ENCODE data around the gene CCDC61. TPM values are rescaled to one million over a fixed set of nuclear protein-coding genes. Genes with fewer than 3 reads are reported as not detected.

CCDC61 gene
- total RNA-seq, 1 experiment from 2014 or later, result 6.3 TPM

DNA sequence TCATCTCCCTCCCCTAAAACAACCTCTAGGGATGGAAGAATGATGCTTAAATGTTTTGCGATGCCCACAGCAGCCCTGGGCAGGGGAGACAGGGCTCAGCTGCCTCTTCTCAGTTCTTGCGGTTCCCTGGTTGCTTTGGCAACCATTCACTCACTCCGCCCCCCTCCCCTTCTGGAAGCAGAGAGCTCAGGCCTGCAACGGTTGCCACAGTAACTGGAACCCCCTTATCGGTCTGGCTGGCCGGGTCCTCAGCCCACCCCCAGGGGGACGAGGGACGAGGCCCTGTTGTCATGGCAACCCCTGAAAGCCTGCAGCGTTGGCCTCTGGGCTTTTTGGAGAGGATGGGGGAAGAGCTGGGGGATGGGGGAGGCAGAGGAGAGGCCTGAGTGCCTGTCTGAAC lies 41.1 kb upstream of the CCDC61 start:
- no peaks in the 10 kb centered on the region for H3K36me3 ChIP-seq (ENCODE audit: low read depth, low read length)
- no peaks in the 10 kb centered on the region for H3K27me3 ChIP-seq (ENCODE audit: low read length)
- DNase-seq (no peak), ATAC-seq (no peak)
- no peak overlapping the region for H3K4me2 ChIP-seq (ENCODE audit: low read length)
- no peaks in the 10 kb centered on the region for H3K9me2 ChIP-seq (replicated peaks; ENCODE audit: low read length)
- POLR2A ChIA-PET (ENCODE audit: unreplicated experiment), result no interaction called here
- TF ChIP-seq, protein P1, sequence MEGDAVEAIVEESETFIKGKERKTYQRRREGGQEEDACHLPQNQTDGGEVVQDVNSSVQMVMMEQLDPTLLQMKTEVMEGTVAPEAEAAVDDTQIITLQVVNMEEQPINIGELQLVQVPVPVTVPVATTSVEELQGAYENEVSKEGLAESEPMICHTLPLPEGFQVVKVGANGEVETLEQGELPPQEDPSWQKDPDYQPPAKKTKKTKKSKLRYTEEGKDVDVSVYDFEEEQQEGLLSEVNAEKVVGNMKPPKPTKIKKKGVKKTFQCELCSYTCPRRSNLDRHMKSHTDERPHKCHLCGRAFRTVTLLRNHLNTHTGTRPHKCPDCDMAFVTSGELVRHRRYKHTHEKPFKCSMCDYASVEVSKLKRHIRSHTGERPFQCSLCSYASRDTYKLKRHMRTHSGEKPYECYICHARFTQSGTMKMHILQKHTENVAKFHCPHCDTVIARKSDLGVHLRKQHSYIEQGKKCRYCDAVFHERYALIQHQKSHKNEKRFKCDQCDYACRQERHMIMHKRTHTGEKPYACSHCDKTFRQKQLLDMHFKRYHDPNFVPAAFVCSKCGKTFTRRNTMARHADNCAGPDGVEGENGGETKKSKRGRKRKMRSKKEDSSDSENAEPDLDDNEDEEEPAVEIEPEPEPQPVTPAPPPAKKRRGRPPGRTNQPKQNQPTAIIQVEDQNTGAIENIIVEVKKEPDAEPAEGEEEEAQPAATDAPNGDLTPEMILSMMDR (conservative IDR thresholded peaks at IDR 0.05; ENCODE audit: low read depth, low read length), result no peak
- TF ChIP-seq EZH2phosphoT487 (IDR thresholded peaks at IDR 0.05; ENCODE audit: borderline replicate concordance, low read length) (no peak), EZH2 (IDR thresholded peaks at IDR 0.05; ENCODE audit: low read length, unreplicated experiment) (no peak)
- H3K79me2 ChIP-seq (ENCODE audit: low read length), result no peaks in the 10 kb centered on the region
- CTCF ChIA-PET, result no interaction called here
- no peak overlapping the region for H3K4me3 ChIP-seq (ENCODE audit: low read length)
- no peaks in the 10 kb centered on the region for H3K9me3 ChIP-seq (ENCODE audit: low read length)
- intact Hi-C loops (cut with micrococcal nuclease), result no loop called here
- BruUV-seq (replicated peaks), result no TSS peak
- H3K27ac ChIP-seq (ENCODE audit: low read length), result no peak overlapping the region
- H3K9ac ChIP-seq (ENCODE audit: low read length), result no peak overlapping the region
- peaks cover 25% of the 10 kb centered on the region for H3K4me1 ChIP-seq (ENCODE audit: insufficient read depth, low read length)
- H2AFZ ChIP-seq (ENCODE audit: low read length), result no peak overlapping the region
- H3F3A ChIP-seq (ENCODE audit: low read length, unreplicated experiment), result no peaks in the 10 kb centered on the region
- no peaks in the 10 kb centered on the region for H4K20me1 ChIP-seq (ENCODE audit: low read length)

DNA sequence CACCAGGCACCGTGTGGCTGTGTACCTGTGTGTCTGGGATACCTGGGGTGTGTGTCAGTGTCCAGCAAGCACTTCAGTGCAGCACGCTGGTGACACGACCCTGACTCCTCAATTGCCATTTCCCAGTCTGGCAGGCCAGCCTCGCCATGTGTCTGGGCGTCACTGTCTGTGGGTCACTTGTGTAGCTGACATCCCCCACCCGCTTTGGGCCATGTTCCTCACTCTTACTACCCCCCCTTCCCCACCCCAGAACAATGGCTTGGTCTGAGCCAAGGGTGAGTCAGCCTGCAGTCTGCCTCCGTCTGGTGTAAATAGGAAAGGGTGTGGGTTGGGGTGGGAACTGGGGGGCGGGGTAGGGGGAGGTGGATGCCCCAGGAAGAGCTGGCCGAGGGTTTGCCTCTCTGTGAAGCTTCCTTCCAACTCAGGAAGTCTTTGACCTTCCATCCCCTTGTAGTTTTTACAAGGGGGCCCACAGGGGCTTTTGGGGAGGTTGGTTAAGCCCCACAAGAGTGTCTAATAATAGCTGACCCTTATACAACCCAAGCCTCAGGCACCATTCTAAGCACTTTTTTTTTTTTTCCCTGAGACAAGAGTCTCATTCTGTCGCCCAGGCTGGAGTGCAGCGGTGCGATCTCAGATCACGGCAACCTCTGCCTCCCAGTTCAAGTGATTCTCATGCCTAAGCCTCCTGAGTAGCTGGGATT lies 39.2 kb upstream of the CCDC61 start:
- DNase-seq, result peak; percentile 85
- Histone ChIP-seq H3F3A (ENCODE audit: low read length, unreplicated experiment) (no peaks in the 10 kb centered on the region), H3K4me3 (ENCODE audit: low read length) (peak overlapping the region; percentile 15; the same call in 1 of the 2 replicates), H2AFZ (ENCODE audit: low read length) (no peak overlapping the region), H3K9me3 (ENCODE audit: low read length) (no peaks in the 10 kb centered on the region), H3K27ac (ENCODE audit: low read length) (peak overlapping the region; percentile 74), H3K36me3 (ENCODE audit: low read depth, low read length) (no peaks in the 10 kb centered on the region), H3K27me3 (ENCODE audit: low read length) (0 out of 2 replicates have a peak, but pooled peaks cover 9% of the 10 kb centered on the region), H4K20me1 (ENCODE audit: low read length) (no peaks in the 10 kb centered on the region), H3K9me2 (replicated peaks; ENCODE audit: low read length) (no peaks in the 10 kb centered on the region), H3K79me2 (ENCODE audit: low read length) (no peaks in the 10 kb centered on the region), H3K9ac (ENCODE audit: low read length) (peak overlapping the region; percentile 20; the same call in 1 of the 2 replicates), H3K4me2 (ENCODE audit: low read length) (peak overlapping the region; percentile 71), H3K4me1 (ENCODE audit: insufficient read depth, low read length) (peaks cover 27% of the 10 kb centered on the region)
- ChIA-PET CTCF (interaction anchor here (0.6 kb wide), 1 partner anchor 404 kb away, joined by 4 read pairs; no protein-coding TSS in a partner anchor), POLR2A (ENCODE audit: unreplicated experiment) (interaction anchor here (0.6 kb wide), 2 partner anchors 54 to 462 kb away, joined by 3 to 4 read pairs; partner anchors contain the start of gene MYPOP)
- TF ChIP-seq, protein P1 (conservative IDR thresholded peaks at IDR 0.05; ENCODE audit: low read depth, low read length), result no peak
- no peak for TF ChIP-seq EZH2phosphoT487 (IDR thresholded peaks at IDR 0.05; ENCODE audit: borderline replicate concordance, low read length)
- no peak for TF ChIP-seq EZH2 (IDR thresholded peaks at IDR 0.05; ENCODE audit: low read length, unreplicated experiment)
- peak; percentile 86 for ATAC-seq
- intact Hi-C loops (cut with micrococcal nuclease), result no loop called here
- BruUV-seq (replicated peaks), result no TSS peak

GRCh38 chr19:45958320-45958719 lies 36.9 kb upstream of the CCDC61 start:
- Histone ChIP-seq H3K4me1 (ENCODE audit: insufficient read depth, low read length) (peaks cover 27% of the 10 kb centered on the region), H3K79me2 (ENCODE audit: low read length) (no peaks in the 10 kb centered on the region), H2AFZ (ENCODE audit: low read length) (no peak overlapping the region), H3F3A (ENCODE audit: low read length, unreplicated experiment) (no peaks in the 10 kb centered on the region), H4K20me1 (ENCODE audit: low read length) (no peaks in the 10 kb centered on the region), H3K27me3 (ENCODE audit: low read length) (0 out of 2 replicates have a peak, but pooled peaks cover 9% of the 10 kb centered on the region), H3K4me2 (ENCODE audit: low read length) (no peak overlapping the region; the same call in 1 of the 2 replicates), H3K9me2 (replicated peaks; ENCODE audit: low read length) (no peaks in the 10 kb centered on the region), H3K9me3 (ENCODE audit: low read length) (no peaks in the 10 kb centered on the region), H3K9ac (ENCODE audit: low read length) (no peak overlapping the region), H3K36me3 (ENCODE audit: low read depth, low read length) (no peaks in the 10 kb centered on the region), H3K27ac (ENCODE audit: low read length) (no peak overlapping the region), H3K4me3 (ENCODE audit: low read length) (no peak overlapping the region)
- ChIA-PET POLR2A (ENCODE audit: unreplicated experiment) (no interaction called here), CTCF (no interaction called here)
- BruUV-seq (replicated peaks), result no TSS peak
- intact Hi-C loops (cut with micrococcal nuclease), result no loop called here
- no peak for ATAC-seq
- TF ChIP-seq, protein P1 (conservative IDR thresholded peaks at IDR 0.05; ENCODE audit: low read depth, low read length), result no peak
- TF ChIP-seq EZH2 (IDR thresholded peaks at IDR 0.05; ENCODE audit: low read length, unreplicated experiment) (no peak), EZH2phosphoT487 (IDR thresholded peaks at IDR 0.05; ENCODE audit: borderline replicate concordance, low read length) (no peak)
- DNase-seq, result no peak

All from PC-3 (cell line).